RWPE2 (cell line): ENCODE data around the gene YOD1.

Experiments used
- ATAC-seq: fragments of 200-7000 bp; cut with Tn5 transposase; 3 replicates; pipeline ENCODE4 v1.9.1; 2021; ENCODE audit warnings: low read depth
- DNase-seq: peaks from one replicate; pipeline ENCODE4 v3.0.0-alpha.2; 2020; ENCODE audit warnings: low spot score
- H3K27ac ChIP-seq: fragments of 450-650 bp; 2 replicates; pipeline ENCODE4 v1.5.1; 2017; ENCODE audit warnings: mild to moderate bottlenecking; ENCODE audit not compliant: poor library complexity, severe bottlenecking
- H3K27me3 ChIP-seq: fragments of 250-450 bp; sonication (Bioruptor Pico); 2 replicates; pipeline ENCODE4 v1.5.1; 2021; ENCODE audit warnings: mild to moderate bottlenecking, moderate library complexity; ENCODE audit not compliant: insufficient read depth, poor library complexity, severe bottlenecking
- H3K36me3 ChIP-seq: fragments of 250-450 bp; sonication (Bioruptor Pico); 2 replicates; pipeline ENCODE4 v1.5.1; 2020; ENCODE audit warnings: low read depth, mild to moderate bottlenecking, moderate library complexity
- H3K4me1 ChIP-seq: fragments of 250-450 bp; sonication (Bioruptor Pico); 2 replicates; pipeline ENCODE4 v1.5.1; 2021; ENCODE audit warnings: mild to moderate bottlenecking, moderate library complexity; ENCODE audit not compliant: insufficient read depth, poor library complexity, severe bottlenecking
- H3K4me3 ChIP-seq: fragments of 250-450 bp; sonication (Bioruptor Pico); 2 replicates; pipeline ENCODE4 v1.5.1; 2021; ENCODE audit warnings: mild to moderate bottlenecking, moderate library complexity; ENCODE audit not compliant: severe bottlenecking
- H3K9me3 ChIP-seq: fragments of 250-450 bp; sonication (Bioruptor Pico); 2 replicates; pipeline ENCODE4 v1.5.1; 2021; ENCODE audit warnings: mild to moderate bottlenecking, moderate library complexity; ENCODE audit not compliant: severe bottlenecking
- CTCF ChIP-seq: fragments of 450-650 bp; IDR thresholded peaks from one replicate; pipeline ENCODE4 v1.5.1; 2017; ENCODE audit warnings: mild to moderate bottlenecking, moderate library complexity; ENCODE audit not compliant: poor library complexity, severe bottlenecking

The YOD1 gene

GRCh38 chr1:207052911-207053769 is 2.1 kb upstream of the YOD1 start, which contains the start of gene PFKFB2:
Gene PFKFB2 (plus strand): TSS chr1:207053275. CDS start chr1:207054718, 1,443 bp downstream.
- H3K4me1 ChIP-seq: peaks cover 17% of the 10 kb centered on the region
- DNase-seq (peak; percentile 100), ATAC-seq (peak; percentile 87)
- no peaks in the 10 kb centered on the region for H3K27me3 ChIP-seq
- H3K4me3 ChIP-seq: peak within 1 kb of the TSS; percentile 65
- peak within 1 kb of the TSS; percentile 81 for H3K27ac ChIP-seq
- TF ChIP-seq CTCF: peak; percentile 17
- H3K9me3 ChIP-seq: no peaks in the 10 kb centered on the region
- peaks cover 23% of the 10 kb centered on the region for H3K36me3 ChIP-seq

- peak overlapping the region; percentile 86 for H3K4me3 ChIP-seq
Observed at GRCh38 chr1:207050480-207051190, 373 bp downstream of the YOD1 start.

GRCh38 chr1:207049974-207050391 is 1.0 kb downstream of the YOD1 start:
- peak overlapping the region; percentile 86 for H3K4me3 ChIP-seq
- peak; percentile 93 for TF ChIP-seq CTCF
- ATAC-seq: no peak
- no peaks in the 10 kb centered on the region for H3K27me3 ChIP-seq
- H3K36me3 ChIP-seq: peaks cover 45% of the 10 kb centered on the region
- H3K27ac ChIP-seq: peak overlapping the region; percentile 81
- peaks cover 38% of the 10 kb centered on the region for H3K4me1 ChIP-seq
- DNase-seq: no peak
- H3K9me3 ChIP-seq: no peaks in the 10 kb centered on the region

More at GRCh38 chr1:207050480-207051190, 373 bp downstream of the YOD1 start:
- Histone ChIP-seq H3K4me1 (peaks cover 33% of the 10 kb centered on the region), H3K9me3 (no peaks in the 10 kb centered on the region), H3K36me3 (peaks cover 41% of the 10 kb centered on the region), H3K27me3 (no peaks in the 10 kb centered on the region), H3K27ac (peak overlapping the region; percentile 81)
- peak; percentile 89 for DNase-seq
- peak; percentile 48 for ATAC-seq
- no peak for TF ChIP-seq CTCF

- Histone ChIP-seq H3K4me1 (peaks cover 38% of the 10 kb centered on the region), H3K27me3 (no peaks in the 10 kb centered on the region), H3K4me3 (peak overlapping the region; percentile 86), H3K9me3 (no peaks in the 10 kb centered on the region), H3K27ac (peak overlapping the region; percentile 81), H3K36me3 (peaks cover 50% of the 10 kb centered on the region)
- TF ChIP-seq CTCF: no peak
- ATAC-seq (no peak), DNase-seq (no peak)
Observed at GRCh38 chr1:207049514-207049913, 1.5 kb downstream of the YOD1 start.
